NCI-H524 (cell line): ENCODE data around the gene SERGEF.

Experiments used
- DNase-seq, 2 experiments: peaks; one replicate each; lab custom pipeline; 2025; lab: John Stamatoyannopoulos, UW

Gene SERGEF

DNA sequence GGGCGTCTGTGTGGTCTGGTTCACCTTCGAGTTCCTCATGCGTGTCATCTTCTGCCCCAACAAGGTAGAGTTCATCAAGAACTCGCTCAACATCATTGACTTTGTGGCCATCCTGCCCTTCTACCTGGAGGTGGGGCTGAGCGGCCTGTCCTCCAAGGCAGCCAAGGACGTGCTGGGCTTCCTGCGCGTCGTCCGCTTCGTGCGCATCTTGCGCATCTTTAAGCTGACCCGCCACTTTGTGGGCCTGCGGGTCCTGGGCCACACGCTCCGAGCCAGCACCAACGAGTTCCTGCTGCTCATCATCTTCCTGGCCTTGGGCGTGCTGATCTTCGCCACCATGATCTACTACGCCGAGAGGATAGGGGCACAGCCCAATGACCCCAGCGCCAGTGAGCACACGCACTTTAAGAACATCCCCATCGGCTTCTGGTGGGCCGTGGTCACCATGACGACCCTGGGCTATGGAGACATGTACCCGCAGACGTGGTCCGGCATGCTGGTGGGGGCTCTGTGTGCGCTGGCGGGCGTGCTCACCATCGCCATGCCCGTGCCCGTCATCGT is 240.9 kb downstream of the SERGEF start:
- DNase-seq = no peak

DNA sequence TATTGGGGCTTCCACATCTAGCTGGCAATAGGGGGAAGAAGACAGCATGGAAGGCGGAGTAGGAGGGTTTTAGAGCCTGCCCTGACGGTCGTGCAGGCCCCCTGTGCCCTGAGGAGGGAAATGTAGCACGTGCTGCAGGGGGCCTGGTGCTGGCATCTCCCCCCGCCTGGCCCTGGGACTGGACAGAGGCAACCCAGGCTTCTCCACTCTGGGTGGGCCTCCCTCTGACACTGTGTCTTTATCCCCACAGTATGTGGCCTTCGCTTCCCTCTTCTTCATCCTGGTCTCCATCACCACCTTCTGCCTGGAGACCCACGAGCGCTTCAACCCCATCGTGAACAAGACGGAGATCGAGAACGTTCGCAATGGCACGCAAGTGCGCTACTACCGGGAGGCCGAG is 241.4 kb downstream of the SERGEF start:
- no peak for DNase-seq

DNA sequence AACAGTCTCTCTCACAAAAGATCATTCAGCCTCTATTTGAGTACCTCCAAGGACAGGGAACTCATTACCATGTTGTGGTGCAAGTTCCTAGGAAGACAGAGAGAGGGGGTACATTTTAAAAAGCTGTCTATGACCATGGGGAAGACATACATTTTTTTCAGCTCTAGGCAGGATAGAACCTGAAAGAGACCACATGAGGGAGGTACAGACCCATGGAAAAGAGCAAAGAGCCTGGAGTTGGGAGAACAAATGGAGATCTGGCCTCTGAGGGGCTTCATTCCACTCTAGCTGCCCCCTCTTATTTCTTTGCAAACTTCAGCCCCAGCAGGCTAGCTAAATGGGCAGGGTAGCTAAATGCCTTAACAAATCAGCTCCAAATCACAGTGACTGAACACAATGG is 241.9 kb downstream of the SERGEF start:
- DNase-seq = no peak

DNA sequence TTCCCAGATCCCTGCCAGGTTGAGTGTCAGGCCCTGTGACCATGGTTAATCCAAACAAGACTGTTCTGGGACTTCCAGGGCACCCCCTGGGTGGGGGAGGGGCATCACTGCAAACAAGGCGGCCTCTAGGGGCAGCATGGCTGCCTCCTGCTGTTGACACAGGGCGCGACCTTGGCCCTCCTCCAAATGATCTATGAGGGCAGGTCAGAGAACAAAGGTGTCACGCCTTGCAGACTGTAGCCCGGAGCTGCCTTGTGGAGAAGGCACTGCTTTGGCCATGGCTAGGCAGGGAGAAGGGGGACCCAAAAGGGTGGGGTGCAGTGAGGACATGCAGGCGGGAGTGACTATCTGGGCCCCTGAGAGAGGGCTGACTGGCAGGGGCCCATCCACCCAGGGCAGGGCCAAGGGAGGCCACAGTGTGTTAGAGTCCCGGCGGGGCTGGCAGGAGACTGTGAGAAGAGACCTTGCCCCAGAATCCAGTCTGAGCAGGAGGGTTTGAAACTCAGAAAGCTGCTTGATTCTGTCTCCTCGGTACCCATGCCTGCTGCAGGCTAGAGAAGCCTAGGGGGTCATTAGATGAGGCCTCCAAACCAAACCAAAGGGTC is 242.7 kb downstream of the SERGEF start:
- DNase-seq = no peak

DNA sequence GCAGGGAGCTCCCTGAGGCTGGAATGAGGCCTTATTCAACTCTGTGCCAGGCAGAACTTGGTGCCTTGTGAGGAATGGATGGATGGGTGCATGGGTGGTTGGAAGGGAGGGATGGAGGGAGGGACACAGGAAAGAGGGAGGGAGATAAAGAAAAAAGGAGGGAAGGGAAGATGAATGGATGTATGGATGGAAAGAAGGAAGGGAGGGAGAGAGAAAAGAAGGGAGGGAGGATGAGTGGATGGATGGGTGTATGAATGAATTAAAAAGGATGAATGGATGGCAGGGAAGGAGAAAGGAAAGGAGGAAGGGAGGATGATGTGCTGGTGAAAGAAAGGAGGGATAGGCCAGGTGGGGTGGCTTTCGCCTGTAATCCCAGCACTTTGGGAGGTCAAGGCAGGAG is 243.6 kb downstream of the SERGEF start:
- no peak for DNase-seq

DNA sequence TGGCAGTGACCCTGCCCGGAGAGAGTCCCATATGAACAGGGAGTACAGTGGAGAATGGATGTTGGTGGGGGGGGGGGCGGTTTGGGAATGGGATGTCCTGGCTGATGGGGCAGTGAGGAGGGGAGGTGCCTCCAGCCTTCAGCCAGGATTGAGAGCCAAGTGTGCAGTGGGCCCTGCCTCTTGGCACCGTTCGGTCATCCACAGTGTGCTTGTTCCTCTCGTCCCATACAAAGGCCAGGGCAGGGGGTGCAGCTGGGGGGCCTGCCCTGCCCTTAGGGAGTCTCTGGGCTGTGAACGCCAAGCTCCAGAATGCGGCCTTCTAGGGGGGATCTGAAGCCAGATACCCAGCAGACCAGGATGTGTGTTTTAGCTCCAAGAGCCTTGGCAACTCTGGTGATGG is 244.3 kb downstream of the SERGEF start:
- no peak for DNase-seq

DNA sequence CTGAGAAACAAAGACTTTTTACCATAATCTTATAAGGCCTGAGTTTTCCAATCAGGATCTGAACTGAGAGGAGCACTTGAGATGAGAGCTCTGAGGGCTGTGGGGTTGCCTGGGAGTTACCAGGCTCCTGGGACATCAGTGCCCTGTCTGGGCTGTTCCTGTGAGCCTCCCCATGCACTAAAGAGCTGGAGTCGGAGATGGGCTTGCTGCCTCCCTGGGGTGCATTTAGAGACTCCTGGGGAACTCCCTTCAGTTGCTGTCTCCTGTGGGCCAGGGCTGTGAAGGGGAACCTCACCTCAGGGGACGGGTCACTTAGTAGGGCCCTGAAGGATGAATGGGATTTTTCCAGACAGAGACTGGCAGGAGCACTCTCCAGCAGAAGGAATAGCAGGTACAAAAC is 244.9 kb downstream of the SERGEF start:
- DNase-seq = no peak

DNA sequence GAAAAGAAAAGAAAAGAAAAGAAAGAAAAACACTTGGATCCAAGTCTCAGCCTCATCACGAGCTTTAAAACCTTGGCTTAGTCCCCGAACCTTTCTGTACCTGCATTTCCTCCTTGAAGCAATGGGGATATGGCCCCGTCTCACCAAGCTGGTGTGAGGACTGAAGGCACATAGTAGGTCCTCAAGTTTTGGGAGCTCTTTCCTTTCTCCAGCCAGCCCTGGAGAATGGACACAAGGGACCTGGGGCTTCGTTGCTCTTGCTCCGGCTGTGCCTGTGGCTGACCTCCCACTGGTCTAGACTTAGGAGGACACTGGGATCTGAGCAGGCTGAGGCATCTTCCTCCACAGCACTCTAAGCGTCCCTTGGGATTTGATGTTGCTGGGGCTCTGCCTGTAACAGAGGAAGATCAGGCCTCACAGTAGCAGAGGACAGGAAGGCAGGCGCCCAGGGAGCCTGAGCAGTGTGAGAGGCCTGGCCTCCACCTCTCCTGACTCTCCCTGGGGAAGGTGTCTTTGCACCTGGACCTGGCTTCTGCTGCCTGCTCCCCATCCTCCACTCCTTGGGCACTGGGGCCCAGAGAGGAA is 245.5 kb downstream of the SERGEF start:
- DNase-seq = peak in 1 of 2 experiments; percentile 13

DNA sequence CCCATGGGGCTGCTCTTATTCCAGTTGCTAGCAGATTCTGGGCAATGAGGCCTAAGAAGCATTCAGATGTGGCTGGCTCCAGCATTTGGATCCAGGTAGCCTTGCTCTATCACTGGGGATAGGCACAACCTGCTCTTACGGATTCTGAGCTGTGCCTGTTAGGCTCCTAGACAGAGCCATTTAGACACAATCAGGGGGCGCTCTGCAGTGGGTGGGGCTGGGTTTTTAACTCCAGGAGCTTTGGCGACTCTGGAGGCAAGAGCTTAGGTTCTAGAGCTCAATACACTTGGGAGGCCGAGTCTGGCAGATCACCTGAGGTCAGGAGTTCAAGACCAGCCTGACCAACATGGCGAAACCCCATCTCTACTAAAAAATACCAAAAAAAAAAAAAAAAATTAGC is 246.3 kb downstream of the SERGEF start:
- no peak for DNase-seq

DNA sequence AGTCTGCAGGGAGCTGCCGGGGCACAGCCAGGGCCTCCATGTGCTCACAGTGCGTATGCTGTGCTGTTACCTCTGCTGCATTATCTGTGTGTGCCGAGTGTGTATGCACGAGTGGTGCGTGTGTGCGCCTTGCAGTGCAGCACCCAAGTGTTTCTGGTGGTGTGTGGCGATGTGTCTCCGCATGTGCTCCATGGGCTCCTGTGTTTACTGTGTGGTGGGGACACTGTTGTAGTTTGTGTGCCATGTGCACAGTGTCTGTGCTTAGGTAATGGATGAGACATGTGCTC is 246.8 kb downstream of the SERGEF start:
- DNase-seq = no peak

DNA sequence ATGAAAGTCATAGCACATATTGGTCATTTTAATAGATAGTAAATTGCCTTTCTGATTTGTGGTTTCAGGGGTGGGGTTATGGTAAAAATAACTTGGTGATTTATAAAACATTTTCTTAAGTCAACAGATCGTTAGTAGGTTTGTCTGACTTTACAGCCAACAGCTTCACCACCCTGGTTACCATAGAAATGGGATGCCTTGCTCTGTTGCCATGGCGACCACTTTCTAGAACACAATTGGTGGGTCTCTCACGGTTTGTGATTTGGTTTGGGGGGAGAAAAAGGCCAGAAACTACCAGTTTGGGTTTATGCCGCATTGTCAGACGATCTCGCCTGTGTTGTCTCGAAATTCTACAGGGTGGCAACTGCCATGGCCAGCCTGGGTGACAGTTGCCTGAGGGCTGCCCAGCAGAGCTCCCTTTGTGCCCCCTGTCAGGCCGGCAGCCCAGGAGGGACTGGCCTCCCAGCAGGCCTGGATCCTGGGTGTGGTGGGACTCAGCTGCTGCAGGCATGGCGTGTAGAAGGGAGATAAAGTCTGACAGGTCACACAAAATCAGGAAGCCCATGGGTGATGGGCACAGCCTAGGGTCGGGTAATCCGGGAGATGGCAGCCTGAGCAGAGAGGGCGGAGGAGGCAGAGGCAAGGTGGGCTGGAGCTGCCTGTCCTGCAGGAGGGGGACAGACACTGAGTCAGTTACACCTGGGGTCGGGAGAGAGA is 247.3 kb downstream of the SERGEF start:
- DNase-seq = peak in 1 of 2 experiments; percentile 23

DNA sequence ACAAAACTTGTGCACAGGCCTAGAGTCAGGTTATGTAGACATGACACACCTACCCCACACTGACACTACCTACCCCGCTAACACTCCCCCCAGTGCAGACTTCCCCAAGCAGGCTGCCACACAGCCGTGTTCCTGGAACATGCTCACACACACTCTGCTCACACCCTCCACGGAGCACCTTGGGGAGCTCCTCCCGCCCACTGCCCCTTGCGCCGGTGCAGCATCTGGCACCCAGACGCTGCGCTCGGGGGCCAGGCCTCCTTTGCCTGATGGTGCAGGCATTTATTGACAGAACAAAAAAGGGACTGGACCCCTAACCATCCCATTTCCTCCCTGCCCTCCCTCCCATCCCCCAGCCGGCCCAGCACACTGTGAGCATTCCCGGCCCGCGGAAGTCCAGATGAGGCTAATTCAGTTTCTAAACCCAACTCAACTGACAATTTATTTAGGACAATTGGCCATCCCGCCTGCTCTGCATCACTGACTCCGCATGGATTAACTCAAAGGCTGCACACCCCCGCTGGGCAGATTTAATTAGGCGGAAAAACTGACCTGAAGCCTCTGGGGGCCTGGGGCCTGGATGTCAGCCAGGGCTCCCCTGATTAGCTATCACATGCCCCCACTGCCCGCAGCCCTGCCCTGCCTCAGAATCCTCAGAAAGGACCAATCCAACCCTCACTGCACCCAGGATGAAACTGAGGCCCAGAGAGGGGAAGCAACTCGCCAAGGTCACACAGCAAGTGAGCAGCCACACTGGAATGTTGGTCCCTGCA is 248.2 kb downstream of the SERGEF start:
- DNase-seq = peak in 1 of 2 experiments; percentile 54

DNA sequence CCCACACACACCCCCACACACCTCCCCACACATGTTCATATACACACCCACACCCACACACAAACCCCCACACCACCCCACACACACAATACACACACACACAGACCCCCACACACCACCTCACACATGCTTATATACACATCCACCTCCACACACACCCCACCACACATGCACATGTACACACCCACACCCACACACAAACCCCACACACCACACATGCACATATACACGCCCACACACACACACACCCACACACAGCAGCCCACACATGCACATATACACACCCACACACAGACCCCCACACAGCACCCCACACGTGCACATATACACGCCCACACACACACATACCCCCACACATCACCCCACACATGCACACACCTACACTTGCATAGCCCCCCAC is 249.1 kb downstream of the SERGEF start:
- DNase-seq = no peak

DNA sequence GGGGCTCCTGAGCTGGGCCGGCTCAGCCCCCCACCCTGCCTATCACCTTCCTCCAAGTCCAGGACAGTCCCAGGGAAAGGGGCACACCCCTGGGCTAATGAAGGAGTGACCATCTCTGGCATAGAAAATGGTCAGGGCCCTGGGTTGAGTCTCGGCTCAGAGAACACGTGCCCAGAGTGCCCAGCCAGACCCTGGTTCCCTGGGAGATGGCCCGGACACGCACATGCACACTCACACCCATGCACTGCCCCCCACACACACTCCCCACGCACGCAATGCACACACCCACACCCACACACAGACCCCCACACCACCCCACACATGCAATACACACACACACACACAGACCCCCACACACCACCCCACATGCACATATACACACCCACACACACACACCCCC is 249.6 kb downstream of the SERGEF start:
- no peak for DNase-seq

DNA sequence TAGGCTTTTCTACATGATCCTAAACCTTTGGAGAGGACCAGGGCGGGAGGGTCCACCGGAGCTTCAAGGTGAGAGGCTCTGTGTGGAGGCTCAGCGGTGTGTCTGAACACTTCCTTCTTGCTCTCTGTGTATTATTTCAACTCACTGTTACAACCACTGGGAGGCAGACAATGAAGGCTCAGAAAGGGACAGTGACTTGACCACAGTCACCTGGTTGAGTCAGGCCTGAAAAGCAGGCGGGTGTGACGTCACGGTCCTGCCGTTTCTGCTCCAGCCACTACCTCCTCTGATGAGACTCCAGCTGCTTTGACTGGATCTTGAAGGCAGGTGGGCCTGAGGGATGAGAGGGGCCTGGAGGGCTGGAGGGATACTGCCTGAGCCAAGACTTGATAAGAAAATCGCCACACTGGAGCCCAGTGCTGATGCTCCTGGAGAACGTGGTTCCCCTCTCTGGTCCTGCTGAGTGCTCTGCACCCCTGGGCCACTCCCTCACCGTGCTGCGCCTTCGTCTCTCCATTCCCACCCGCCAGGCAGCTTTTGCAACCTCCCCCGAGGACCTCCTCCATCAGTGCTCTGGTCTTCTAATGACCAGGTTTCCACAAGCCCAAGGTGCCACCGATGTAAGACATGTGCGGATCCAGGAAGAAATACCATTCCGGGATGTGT is 250.4 kb downstream of the SERGEF start:
- no peak for DNase-seq

DNA sequence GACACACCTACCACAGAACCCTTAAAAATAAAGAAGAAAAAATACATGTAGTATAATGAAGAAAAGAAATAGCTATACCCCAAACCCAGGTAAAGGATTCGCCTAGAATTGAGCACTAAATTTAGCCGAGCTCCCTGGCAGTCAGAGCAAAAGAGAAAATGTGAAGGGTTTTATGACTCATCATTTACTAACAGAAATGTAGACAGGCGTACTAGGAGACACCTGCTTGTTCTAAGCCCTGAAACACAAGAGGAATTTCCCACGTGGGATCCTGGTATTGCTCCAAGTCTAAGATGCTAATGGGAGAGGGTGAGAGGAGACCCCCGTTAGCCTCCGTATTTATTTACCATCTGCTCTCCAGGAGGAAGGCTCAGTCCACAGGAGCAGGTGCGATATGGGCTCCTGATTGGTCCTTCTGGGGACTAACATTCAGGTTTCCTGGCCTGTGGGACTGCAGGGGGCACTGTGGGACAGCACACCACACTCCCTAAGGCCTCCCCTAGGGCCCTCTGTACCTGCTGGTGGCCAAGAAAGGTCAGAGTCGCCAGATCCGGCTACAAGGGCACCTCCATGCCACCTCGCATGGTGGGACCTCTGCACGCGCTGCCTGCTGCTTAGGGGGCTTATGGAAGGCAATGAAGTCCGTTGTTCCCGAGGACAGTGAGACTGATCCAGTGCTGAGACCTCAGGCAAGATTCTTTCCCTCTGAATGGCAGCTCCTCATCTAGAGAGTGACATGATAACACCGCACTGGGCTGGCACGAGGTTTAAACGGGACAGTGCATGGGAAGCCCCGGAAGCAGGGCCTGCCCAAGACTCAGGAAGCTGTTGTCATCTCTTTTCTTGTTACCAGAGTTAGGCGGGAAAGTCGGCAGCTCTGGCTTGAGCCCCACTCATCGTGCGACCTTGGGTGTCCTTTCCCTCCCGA is 252.5 kb downstream of the SERGEF start:
- DNase-seq = peak; percentile 81 to 93

DNA sequence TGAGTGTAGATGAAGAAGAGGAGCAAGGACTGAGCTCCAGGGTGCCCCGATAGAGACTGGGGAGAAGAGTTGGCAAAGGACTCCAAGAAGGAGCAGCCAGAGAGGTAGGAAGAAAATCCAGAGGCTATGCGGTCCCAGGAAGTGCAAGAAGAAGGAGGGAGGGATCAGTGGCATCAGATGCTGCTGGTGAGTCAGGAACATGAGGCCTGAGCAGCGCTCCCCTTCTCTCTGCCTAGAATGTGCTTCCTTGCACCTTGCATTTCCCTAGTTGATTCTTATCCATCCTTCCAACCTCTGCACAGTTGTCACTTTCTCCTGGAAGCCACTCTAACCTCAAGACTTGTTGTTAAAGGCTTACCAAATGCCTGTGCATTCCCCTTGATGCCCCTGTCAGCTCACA is 257.0 kb downstream of the SERGEF start:
- DNase-seq = no peak

DNA sequence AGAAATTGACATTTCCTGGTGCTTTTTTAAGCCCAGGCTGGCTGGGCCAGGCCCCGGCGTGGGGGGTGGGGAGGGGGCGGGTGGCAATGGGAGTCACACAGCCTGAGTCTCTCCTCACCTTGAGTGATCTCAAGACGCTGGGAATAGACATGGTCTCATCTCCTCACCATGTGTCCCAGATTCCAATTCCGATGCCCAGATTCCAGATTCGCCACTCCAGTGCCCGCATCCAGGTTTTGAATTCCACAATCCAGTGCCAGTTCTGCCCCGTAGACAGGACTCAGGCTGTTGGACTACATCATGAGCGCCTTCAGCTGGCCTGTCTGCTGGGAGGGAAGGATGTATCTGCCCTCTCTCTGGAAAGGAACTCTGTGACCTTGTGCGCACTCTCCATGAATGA is 259.2 kb downstream of the SERGEF start:
- no peak for DNase-seq

DNA sequence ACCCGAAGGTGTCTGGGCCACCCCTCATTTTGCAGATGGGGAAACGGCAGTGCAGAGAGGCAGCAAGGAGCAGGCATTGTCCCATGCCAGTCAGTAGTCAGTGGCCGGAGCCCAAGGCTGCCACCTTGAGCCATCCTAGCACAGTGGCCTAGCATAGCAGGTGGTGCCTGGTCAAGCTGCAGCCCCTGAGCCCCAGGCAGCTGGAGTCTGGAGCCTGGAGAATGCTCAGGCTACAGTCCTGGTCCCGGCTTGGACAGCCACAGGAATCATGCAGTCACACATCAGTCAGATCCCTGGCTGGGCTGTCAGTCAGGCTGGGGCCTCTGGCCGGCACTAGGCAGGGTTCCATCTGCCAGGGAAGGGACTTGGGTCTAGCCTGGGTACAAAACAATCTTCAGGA is 259.7 kb downstream of the SERGEF start:
- no peak for DNase-seq

DNA sequence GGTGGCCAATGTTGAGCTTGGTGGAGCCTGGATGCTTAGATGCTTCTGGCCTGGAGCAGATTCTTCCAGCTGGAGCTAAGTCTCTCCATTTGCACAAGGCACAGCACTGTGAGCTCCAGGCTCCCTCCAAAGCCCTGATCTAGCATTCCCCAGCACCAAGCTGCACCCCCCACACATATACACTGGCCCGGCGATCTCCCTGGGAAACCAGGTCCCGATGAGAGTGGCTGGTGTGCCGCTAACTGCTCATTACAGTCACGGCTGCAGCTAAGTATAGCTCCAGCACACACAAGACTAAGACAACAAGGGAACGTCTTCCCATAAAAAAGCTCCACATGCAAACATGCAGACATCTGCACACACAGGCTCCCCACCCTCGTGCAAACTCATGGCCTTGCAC is 260.7 kb downstream of the SERGEF start:
- no peak for DNase-seq

DNA sequence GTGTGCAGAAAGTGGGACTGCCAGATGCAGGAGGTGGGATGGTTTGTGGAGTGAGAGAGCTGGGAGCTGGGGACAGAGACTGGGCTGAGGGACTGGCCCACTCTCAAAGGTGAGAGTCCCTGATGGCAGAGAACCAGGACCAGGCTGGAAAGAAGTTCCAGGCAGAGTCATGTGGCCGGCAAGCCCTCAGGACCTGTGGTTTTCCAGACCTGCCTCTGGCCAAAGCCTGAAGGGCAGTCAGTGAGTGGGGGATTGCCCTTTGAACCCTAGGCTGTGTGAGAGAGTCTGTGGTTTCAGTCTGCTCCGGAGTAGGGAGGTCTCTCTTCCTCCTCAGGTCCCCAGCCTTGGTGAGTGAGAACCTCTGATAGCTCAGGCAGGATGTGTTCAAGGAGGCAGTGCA is 261.3 kb downstream of the SERGEF start:
- DNase-seq = no peak
